ENCODE measurements around the gene APC.
"Not testable (repeated sequence)": the region's sequence is repeated elsewhere in the genome, so short reads cannot be mapped to it uniquely, and the experiment has no call there.

Gene APC

GRCh38 chr5:112867411-112867810 is 129.7 kb downstream of the APC start:
- no peak overlapping the region for H3K4me3 Mint-ChIP-seq
- peaks cover 67% of the 10 kb centered on the region for H3K36me3 Mint-ChIP-seq (ENCODE audit: low read depth)
- H3K27me3 Mint-ChIP-seq, result no peaks in the 10 kb centered on the region

GRCh38 chr5:112869948-112870347 is 132.3 kb downstream of the APC start:
- peaks cover 60% of the 10 kb centered on the region for H3K36me3 Mint-ChIP-seq (ENCODE audit: low read depth)
- H3K9me3 Mint-ChIP-seq, result no peaks in the 10 kb centered on the region
- H3K27ac Mint-ChIP-seq, result no peak overlapping the region
- no peaks in the 10 kb centered on the region for H3K27me3 Mint-ChIP-seq
- H3K4me3 Mint-ChIP-seq, result no peak overlapping the region
- H3K4me1 Mint-ChIP-seq (ENCODE audit: low read depth), result peaks cover 42% of the 10 kb centered on the region

More at GRCh38 chr5:112867411-112867810, 129.7 kb downstream of the APC start:
- H3K4me1 Mint-ChIP-seq (ENCODE audit: low read depth), result peaks cover 54% of the 10 kb centered on the region
- H3K27ac Mint-ChIP-seq, result peak overlapping the region; percentile 6
- no peaks in the 10 kb centered on the region for H3K9me3 Mint-ChIP-seq

GRCh38 chr5:112870966-112871365 is 133.3 kb downstream of the APC start:
- Mint-ChIP-seq H3K36me3 (ENCODE audit: low read depth) (peaks cover 68% of the 10 kb centered on the region), H3K27ac (no peak overlapping the region), H3K4me1 (ENCODE audit: low read depth) (peaks cover 42% of the 10 kb centered on the region)

GRCh38 chr5:112876362-112876761 is 138.7 kb downstream of the APC start:
- H3K4me1 Mint-ChIP-seq (ENCODE audit: low read depth), result peaks cover 37% of the 10 kb centered on the region
- no peaks in the 10 kb centered on the region for H3K27me3 Mint-ChIP-seq
- H3K36me3 Mint-ChIP-seq (ENCODE audit: low read depth), result peaks cover 63% of the 10 kb centered on the region
- no peak overlapping the region for H3K4me3 Mint-ChIP-seq
- H3K9me3 Mint-ChIP-seq, result no peaks in the 10 kb centered on the region
- H3K27ac Mint-ChIP-seq, result no peak overlapping the region

More at GRCh38 chr5:112870966-112871365, 133.3 kb downstream of the APC start:
- Mint-ChIP-seq H3K27me3 (no peaks in the 10 kb centered on the region), H3K4me3 (no peak overlapping the region), H3K9me3 (no peaks in the 10 kb centered on the region)

GRCh38 chr5:112878101-112878500 is 140.4 kb downstream of the APC start:
- Mint-ChIP-seq H3K4me3 (no peak overlapping the region), H3K9me3 (no peaks in the 10 kb centered on the region), H3K27me3 (no peaks in the 10 kb centered on the region), H3K27ac (no peak overlapping the region), H3K36me3 (ENCODE audit: low read depth) (peaks cover 51% of the 10 kb centered on the region), H3K4me1 (ENCODE audit: low read depth) (peaks cover 34% of the 10 kb centered on the region)

- H3K36me3 Mint-ChIP-seq (ENCODE audit: low read depth), result peaks cover 47% of the 10 kb centered on the region
- peak overlapping the region; percentile 83 for H3K27ac Mint-ChIP-seq
- peak overlapping the region; percentile 39 for H3K4me3 Mint-ChIP-seq
- H3K4me1 Mint-ChIP-seq (ENCODE audit: low read depth), result peaks cover 30% of the 10 kb centered on the region
- no peaks in the 10 kb centered on the region for H3K27me3 Mint-ChIP-seq
- H3K9me3 Mint-ChIP-seq, result no peaks in the 10 kb centered on the region
These were observed 141.1 kb downstream of the APC start for GRCh38 chr5:112878760-112879159.

GRCh38 chr5:112880219-112880964 is 142.7 kb downstream of the APC start:
- Mint-ChIP-seq H3K9me3 (no peaks in the 10 kb centered on the region), H3K36me3 (ENCODE audit: low read depth) (peaks cover 47% of the 10 kb centered on the region), H3K4me3 (no peak overlapping the region), H3K27ac (peak overlapping the region; percentile 65), H3K4me1 (ENCODE audit: low read depth) (peaks cover 30% of the 10 kb centered on the region), H3K27me3 (no peaks in the 10 kb centered on the region)

- Mint-ChIP-seq H3K4me1 (ENCODE audit: low read depth) (peaks cover 35% of the 10 kb centered on the region), H3K9me3 (no peaks in the 10 kb centered on the region), H3K4me3 (no peak overlapping the region), H3K36me3 (ENCODE audit: low read depth) (peaks cover 37% of the 10 kb centered on the region), H3K27me3 (no peaks in the 10 kb centered on the region), H3K27ac (no peak overlapping the region)
These were observed 145.5 kb downstream of the APC start for GRCh38 chr5:112883192-112883591.

GRCh38 chr5:112885001-112885400 is 147.3 kb downstream of the APC start:
- no peaks in the 10 kb centered on the region for H3K9me3 Mint-ChIP-seq
- H3K36me3 Mint-ChIP-seq (ENCODE audit: low read depth), result peaks cover 36% of the 10 kb centered on the region
- peaks cover 34% of the 10 kb centered on the region for H3K4me1 Mint-ChIP-seq (ENCODE audit: low read depth)
- H3K27me3 Mint-ChIP-seq, result no peaks in the 10 kb centered on the region
- no peak overlapping the region for H3K27ac Mint-ChIP-seq
- no peak overlapping the region for H3K4me3 Mint-ChIP-seq

- no peak overlapping the region for H3K4me3 Mint-ChIP-seq
- H3K27ac Mint-ChIP-seq, result peak overlapping the region; percentile 27
- no peaks in the 10 kb centered on the region for H3K9me3 Mint-ChIP-seq
- H3K4me1 Mint-ChIP-seq (ENCODE audit: low read depth), result peaks cover 26% of the 10 kb centered on the region
- H3K36me3 Mint-ChIP-seq (ENCODE audit: low read depth), result peaks cover 37% of the 10 kb centered on the region
- no peaks in the 10 kb centered on the region for H3K27me3 Mint-ChIP-seq
These were observed 149.3 kb downstream of the APC start for GRCh38 chr5:112886975-112887374.

GRCh38 chr5:112892066-112892465 is 154.4 kb downstream of the APC start:
- H3K36me3 Mint-ChIP-seq (ENCODE audit: low read depth), result peaks cover 58% of the 10 kb centered on the region
- H3K27me3 Mint-ChIP-seq, H3K9me3 Mint-ChIP-seq, H3K4me3 Mint-ChIP-seq, H3K27ac Mint-ChIP-seq: not testable (repeated sequence)
- peaks cover 24% of the 10 kb centered on the region for H3K4me1 Mint-ChIP-seq (ENCODE audit: low read depth)

- Mint-ChIP-seq H3K9me3 (no peaks in the 10 kb centered on the region), H3K4me1 (ENCODE audit: low read depth) (peaks cover 17% of the 10 kb centered on the region), H3K27ac (peak overlapping the region; percentile 68), H3K4me3 (no peak overlapping the region), H3K36me3 (ENCODE audit: low read depth) (peaks cover 64% of the 10 kb centered on the region), H3K27me3 (no peaks in the 10 kb centered on the region)
These were observed 155.1 kb downstream of the APC start for GRCh38 chr5:112892776-112893175.

- Mint-ChIP-seq H3K4me1 (ENCODE audit: low read depth) (peaks cover 7% of the 10 kb centered on the region), H3K27me3 (no peaks in the 10 kb centered on the region), H3K9me3 (no peaks in the 10 kb centered on the region), H3K27ac (no peak overlapping the region), H3K4me3 (no peak overlapping the region), H3K36me3 (ENCODE audit: low read depth) (peaks cover 79% of the 10 kb centered on the region)
These were observed 158.0 kb downstream of the APC start for GRCh38 chr5:112895682-112896081.

Data from stimulated activated naive CD8-positive, alpha-beta T cell treated with anti-CD3 and anti-CD28 coated beads, Interleukin-15, Interleukin-2, amounts not matched to agents 100 ng/mL and 50 ng/mL, for 24 hours (primary cell).